ENCODE data around the gene ABHD2. TPM values are rescaled to one million over a fixed set of nuclear protein-coding genes. Genes with fewer than 3 reads are reported as not detected.

Gene ABHD2
- polyA plus RNA-seq, 3 donors: 26.5 to 31.7 (median 29.0) TPM

DNA sequence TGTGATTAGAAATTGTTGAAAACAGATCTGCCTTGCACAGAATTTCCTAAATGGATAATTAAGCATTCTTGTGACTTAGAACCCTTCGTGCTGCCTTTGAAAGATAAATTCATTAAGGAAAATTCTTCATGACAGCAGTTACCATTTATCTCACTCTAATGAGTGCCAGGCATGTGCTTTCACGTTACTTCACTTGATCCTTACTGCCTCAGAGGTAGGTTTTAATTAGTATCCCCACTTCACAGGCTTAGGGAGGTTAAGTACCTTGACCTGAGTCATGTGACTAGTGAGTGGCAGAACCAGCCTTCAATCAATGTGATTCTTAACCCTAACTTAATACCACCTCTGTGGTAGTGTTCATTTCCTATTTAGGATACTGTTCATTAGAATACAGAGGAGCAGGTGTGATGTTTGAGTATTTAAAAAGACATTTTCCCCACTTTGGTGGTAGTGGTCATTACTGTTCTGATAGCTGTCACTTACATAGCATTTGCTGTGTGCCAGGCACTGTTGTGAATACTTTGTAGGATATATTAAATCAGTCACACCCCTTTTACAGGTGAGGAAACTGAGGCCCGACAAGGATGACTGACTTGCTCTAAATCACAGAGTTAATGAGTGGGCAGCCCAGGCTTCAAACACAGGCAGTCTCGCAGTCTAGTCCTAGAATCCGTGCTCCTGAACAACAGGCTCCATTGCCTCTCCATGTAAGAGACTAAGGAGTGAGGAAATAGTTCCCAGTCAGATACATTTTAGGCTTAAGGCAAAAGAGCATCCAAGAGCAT lies 75.2 kb downstream of the ABHD2 start:
- DNase-seq: no peak

DNA sequence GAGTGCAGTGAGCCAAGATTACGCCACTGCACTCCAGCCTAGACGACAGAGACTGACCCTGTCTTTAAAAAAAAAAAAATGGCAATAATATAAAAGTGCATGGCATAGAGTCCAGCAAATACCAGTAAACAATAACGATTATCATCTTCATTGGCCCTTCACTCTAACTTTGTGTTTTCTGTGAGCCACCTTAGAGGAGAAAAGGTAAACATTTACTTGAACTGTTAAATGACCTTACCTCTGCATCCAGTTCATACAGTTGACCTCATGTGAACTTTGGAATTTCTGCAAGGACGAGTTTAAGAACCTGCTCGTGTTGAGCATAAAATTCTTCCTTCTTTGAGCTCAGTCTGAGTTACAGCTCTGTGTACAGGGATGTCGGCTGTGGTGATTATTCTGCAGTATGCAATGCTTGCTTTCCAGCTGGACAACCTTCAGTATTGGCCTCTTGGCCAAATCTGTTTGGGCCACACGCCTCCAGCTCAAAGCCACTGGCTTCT lies 76.5 kb downstream of the ABHD2 start:
- DNase-seq: no peak

DNA sequence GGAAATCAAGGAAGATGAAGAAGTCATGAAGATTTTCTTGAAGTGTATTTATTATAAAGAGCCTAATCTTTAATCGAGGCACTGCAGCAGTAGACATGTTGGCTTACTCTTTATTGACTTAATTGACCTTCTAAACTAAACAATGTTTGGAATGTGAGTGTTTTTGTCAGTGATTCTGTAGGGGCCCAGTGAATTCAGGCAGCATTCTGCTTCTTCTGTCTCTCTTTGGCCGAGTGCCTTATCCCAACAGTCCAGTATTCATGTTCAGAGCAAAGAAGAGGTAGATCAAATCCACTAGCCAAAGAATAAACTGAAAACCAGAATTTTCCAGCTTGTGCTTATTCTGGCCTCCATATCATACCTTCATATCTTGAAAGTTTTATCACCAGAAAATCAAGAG lies 77.4 kb downstream of the ABHD2 start:
- no peak for DNase-seq

DNA sequence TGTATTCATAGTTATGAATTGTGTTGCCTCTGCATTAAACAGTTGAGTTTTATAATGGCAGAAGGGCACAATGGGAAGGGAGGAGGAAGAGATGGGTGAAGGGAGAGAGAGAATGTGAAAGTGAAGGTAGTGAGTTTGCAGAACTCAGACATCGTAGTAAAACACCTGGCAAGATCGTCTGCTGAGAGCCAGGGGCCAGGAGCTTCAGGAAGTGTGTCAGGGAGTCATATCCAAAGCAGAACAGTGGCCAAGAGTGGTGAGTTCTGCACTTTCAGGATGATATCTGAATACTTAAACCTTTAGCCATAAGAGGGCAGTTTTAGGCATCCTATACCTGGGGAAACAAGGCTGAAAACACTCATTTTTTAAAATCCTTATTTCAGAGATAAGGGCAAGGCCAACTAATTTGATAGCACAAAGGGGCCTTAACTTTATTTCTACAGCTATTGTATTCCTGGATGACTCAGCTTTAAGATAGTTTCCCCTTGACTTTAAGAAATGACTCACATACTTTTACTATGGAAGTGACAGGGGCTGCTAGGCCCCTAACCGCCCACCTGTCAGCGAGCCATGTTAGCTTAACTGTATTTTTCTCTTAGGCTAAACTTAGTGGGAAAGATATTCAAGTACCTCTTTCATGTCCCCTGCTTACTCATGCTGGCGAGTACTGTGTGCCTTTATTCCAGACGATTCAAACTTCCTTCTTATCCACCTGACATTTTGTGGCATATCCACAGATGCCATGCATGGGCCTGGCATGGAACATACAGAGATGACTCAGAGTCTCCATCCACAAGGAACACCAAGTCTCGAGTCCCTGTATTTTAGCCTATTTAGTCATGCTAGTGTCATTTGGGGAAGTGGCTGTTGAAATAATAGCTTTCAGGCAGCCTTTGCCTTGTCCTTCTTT lies 79.3 kb downstream of the ABHD2 start:
- no peak for DNase-seq

DNA sequence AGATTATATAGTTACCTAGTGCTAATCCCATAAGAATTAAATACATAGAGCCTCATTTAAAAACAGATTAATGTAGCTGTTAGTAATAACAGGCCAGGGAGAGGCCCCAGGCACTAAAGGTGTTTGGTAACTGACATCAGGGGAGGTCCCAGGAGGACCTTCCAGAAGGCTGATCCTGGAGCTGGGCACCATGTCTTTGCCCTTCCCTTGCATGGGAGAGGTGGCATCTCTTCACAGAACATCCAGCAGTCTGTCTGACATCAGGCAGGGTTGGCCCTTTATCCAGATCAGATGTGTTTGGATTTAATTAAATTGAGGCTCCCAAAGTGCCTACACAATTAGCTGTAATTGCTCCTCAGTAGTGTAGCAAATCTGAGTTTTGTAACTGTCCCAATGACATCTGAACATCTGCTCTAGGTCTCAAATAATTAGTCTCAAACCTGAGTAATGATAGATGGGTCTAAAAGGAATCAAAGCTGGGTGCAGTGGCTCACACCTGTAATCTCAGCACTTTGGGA lies 80.1 kb downstream of the ABHD2 start:
- DNase-seq: no peak

DNA sequence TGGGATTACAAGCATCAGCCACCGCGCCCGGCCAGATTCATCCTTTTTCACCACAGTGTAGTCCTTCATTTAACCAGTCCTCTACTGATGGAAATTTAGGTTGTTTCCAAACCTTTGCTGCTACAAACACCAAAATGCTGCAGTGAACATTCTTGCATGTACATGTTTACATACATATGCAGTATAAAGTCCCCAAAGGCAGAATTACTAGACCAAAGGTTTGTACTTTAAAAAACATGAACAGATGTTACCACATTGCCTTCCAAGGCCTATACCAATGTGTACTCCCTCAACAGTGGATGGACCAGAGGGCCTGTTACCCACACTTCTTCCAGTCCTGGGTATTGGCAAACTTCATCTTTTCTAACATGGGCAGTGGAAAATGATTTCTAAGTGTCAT lies 82.1 kb downstream of the ABHD2 start:
- DNase-seq: no peak

DNA sequence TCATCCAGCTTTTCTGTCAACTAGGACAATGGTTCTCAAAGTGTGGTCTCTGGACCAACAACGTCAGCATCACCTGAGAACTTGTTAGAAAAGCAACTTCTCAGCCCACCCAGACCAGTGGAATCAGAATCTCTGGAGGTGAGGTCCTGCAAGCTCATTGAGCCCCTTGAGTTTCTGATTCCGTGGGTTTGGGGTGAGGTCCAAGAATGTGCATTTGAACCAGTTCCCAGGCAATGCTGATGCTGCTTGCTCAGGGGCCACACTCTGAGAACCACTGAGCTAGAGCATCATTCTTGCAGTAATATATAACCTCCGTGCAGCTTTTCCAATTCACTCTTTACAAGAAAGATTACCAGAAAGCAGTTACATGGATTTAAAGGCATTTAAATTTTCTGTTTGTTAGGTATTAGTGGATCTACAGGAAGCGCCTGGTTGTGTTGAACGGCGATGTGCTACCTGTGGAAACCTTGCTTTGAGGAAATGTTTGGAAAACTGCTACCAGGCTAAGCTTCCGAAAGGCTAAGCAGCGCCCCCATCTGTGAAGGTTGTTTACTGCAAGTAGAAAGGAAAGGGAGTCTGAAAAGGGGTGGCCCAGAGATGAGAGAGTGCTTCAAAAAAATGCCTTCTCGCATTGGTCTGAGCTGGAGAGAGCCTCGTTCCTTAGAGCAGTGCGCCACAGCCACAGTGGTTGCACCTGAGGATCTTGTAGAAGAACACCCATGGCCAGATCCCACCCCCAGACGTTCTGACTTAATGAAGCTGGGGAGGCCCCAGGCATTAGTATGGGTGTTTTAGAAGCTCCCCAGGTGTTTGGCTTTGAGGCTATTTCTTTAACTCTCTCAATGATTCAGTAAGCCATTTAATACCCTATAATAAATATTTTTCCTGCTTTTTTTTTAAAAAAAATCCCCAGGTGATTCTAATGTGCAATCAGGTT lies 83.1 kb downstream of the ABHD2 start:
- no peak for DNase-seq

DNA sequence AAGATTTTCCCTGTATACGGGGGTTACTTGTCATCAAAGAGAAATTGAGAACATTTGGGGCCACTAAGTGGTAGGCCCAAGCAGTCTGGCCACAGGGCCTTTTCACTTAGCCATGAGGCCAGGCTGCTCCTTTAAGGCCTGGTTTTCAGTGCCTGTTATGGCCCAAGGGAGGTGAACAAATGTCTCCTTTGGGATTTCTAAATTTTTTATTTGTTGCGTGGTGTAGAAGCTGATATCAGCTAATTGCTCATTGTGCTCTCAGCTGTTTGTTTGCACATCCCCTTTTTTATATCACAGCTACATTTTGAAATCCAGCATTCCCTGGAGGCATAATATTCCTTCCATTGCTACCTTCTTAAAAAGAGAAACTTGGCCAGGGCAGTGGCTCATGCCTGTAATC lies 84.7 kb downstream of the ABHD2 start:
- no peak for DNase-seq

DNA sequence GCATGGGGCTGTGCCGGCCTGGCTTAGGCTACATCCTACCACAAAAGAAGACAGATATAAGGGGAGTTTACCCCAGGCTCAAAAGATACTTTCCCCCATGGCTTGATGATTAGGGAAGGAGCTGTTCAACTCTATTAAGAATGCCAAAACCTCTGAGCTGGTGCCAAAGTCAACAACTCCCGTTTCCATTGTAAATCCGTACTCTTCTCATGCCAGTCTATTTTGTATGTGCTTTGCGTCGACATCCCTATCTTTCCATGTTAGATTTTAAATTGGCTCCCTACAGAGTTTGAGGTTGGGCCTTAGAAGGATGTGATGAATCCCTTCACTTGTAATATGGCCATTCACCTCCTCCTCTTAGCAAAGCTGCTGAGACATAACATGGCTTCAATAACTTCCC lies 86.2 kb downstream of the ABHD2 start:
- DNase-seq: no peak

DNA sequence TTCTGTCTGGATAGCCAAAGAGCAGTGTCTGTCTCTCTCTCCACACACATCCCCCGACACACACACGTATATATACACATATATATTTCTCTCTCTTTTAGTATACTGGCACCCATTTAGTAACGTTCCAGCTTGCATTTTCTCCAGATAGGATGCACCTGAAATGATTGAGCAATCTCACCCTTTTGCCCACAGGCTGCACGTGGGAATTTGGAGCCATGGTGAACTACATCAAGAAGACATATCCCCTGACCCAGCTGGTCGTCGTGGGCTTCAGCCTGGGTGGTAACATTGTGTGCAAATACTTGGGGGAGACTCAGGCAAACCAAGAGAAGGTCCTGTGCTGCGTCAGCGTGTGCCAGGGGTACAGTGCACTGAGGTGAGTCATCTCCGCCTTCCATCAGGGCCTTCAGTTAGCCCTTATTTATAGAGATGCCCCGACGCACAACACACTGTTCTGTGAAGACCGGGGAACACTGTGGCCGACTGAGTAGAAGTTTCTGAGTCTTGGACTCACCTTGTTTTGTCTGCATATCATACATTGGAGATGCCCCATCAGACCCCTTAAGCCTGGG lies 87.4 kb downstream of the ABHD2 start:
- DNase-seq: no peak

DNA sequence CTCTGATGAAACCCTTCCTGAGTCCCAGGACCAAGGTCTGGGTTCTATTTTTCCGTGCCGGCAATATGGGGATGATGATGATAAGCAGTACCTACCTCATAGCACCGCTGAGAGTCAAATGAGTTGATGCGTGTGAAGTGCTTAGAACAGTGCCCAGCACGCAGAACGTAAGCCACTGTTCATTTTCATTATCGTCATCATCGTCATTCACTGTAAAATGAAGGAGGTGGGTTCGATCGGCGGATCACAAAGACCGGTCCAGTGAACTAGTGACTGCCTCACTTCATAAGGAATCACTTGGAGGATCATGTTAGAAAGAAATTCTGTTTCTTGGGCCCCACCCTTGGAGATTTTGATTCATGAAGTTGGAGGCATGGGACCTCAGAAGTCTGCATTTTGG lies 88.9 kb downstream of the ABHD2 start:
- no peak for DNase-seq

DNA sequence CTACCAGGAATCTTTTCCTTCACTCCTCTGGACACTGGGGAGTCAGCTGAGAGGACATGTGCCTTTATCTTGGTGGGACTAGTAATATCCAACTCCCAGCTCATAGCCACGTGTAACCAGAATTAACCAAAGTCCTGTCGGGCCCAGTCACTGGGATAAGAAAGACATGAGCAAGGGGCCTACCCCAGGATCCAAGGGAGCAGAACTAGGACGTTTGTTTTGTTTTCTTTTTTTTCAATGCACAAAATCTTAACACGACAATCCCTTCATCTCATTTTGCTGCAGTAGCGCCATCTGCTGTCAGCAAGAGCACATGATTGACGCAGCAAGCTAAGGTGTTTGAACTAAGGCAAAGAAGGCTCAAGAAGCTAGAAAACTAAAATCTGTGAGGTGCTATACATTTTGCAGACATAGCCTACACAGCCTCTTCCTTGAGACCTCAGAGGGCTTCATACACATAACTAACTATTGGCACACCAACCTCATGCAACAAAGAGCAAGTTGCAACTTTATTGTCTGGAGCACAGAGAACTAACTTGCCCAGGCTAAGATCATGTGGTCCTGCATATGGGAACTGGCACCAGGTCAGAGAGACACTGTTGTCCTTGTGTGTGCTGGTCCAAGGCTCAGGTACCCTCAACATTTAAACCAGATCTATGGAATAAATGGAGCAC lies 89.5 kb downstream of the ABHD2 start:
- peak; percentile 76 for DNase-seq

DNA sequence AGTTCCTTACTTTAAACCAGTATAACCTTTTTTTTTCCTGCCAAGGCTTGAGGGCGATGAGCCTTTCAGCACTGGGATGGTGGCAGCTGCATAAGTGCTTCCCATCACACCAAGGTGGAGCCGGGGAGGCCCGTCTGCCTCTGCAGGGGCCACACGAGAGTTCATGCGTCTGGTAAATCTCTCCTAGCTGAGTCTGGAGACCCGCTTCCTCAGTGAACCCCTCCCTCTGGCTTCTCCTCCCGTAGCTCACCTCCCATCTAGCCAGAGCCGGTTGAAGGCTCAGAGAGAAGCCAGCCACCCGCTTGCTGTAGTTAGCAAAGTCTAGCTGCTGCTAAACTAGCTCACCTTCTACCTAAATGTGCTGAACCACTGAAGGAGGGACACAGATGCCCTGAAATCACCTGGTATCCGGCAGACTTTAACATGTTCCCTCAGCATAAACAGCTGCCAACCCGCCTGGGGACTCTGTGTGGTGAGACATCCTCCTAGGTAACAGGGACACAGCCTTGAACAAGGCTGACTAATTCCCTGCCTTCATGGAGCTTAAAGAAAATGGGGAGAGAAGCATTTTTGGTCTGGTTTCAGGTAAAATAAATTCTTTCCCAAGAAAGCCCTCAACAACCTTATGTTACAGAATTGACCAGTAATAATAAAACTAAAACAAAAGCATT lies 90.2 kb downstream of the ABHD2 start:
- no peak for DNase-seq

DNA sequence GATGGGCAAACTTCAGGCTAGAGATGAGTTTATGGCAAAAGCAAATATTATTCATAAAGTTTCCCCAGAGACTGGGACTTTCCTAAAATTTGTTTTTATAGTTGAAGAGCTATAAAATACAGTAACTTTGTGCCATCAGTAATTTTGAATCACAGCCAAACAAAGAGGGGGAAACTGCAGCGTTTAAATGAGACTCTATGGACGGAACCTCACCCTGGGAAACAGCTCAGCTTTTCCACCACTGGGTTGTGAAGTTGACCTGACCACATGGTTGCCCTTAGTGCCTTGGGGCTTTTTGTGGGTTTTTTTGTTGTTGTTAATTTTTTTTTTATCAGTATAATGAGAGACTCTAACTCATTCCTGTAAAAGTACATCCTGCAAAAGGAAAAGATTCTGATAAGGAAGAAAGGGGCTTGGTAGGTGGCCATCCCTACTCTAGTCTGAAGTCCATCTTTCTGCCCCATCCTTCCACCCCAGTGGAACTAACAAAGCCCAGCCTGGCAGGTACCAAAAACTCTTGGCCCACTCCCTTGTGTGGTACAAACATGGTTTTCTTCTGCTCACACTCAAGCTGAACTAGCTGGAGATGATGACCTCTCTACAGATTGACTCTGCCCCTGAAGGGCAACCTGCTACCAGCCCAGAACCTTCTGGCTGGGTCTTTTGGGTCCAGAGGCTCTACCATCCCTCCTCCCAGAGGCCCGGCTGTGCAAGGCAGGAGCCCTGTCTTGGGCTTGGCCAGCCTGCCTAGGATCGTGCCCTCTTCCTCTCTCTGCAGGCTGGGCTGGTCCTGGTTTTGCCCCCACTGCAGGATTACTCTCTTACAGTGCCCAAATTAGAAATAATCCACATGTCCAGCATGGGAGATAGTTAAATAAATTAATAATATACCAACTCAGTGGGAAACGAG lies 92.0 kb downstream of the ABHD2 start:
- DNase-seq: no peak

DNA sequence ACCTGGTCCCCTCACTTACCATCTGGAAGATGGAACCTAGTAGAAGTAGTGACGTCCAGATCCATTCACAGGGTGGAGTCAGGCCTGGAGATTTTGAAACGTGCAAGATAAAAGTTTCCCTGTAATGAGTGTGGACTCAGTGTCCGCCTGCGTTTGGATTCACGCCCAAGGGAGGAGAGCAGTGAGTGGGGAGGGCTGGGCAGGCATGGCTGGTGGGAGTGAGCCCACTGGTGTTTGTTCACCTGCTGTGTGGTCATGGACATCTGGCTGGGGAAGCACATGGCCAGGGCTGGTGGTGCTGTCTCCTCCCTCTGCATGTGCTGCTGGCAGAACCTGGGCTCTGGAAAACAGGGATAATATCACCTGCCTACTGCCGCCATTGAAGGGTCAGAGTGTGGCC lies 96.1 kb downstream of the ABHD2 start:
- no peak for DNase-seq

DNA sequence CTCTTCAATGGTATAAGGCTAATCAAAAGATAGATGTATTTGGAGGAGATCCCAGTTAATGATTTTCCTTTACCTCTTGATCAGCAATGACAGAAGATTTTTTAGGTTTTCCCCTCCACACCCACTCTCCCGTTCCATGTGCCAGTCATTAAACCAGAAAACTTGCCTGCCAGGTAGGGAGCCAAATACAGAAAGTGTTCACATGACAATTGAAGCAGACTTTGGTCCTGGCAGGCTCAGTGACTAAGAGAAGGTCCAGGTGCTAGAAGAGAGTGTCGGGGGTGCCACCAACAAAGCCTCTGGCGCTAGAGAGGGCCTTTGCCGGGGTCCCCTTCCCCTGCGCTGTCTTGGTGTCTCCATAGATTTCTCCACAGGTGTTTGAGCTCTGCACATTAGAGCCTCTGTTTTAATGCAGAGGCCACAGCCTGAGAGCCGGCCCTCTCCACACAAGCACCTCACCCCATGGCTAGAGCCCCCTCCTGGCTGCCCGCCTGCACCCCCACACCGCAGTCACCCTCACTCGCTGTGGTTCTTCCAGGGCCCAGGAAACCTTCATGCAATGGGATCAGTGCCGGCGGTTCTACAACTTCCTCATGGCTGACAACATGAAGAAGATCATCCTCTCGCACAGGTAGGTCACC lies 96.8 kb downstream of the ABHD2 start:
- DNase-seq: no peak

DNA sequence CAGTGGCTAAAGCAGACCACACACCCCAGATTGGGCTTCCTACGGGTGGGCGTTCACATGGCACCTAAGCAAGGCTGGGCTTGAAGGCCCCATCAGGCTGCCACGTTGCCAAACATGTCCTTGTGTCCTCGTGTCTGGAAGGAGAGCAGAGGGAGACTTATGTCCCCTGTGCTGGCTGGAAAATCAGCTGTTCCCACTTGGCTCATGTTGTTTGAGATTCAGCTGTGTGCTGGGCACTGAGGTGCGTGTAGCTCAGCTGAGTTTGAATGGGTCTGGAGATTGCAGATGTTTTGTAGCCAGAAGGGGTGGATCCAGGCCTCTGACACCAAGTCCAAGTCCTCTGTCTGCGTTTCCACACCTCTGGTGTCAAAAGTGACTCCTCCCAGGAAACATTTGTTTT lies 98.5 kb downstream of the ABHD2 start:
- DNase-seq: no peak

DNA sequence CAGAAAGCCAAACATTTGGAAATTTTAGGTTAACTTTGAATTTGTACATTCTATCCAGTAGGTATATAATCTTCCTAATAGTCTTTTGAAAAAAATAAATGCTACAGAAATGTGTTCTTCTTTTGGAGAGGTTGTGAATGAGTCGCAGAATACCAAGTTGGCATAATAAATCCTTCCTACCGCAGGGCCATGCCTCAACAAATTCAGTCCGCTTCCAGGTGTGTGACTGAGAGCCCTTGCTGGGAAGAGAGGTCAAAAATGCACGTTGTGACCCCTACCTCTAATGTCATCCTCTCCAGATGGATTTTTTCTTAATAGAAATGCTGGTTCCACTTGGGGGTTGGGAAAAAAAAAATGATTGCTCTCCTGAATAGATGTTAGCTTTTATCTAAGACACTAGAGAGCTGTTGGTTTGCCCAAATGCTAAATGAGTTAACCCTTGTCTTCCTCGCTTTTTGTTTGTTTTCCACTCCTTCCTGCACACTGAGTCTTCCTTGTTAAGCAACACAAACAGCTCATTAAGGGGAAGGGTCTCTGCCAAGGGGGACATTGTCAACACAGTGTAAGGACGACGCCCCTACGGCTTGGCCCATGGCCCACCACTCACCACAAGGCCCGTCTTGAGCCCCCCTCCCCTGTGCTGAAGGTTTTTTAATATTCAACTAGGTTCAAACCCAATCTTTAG lies 99.2 kb downstream of the ABHD2 start:
- no peak for DNase-seq

All from renal pelvis (tissue), 4 donors.